Calu3 (cell line): ENCODE data around the gene SPATS2L. TPM values are rescaled to one million over a fixed set of nuclear protein-coding genes. Genes with fewer than 3 reads are reported as not detected.

Source experiments
- BruUV-seq: library from RNA; stranded (reverse); fragments of 400-500 nt; replicated peaks from 2 replicates; lab custom pipeline; 2021; lab: Mats Ljungman, UMichigan
- CTCF ChIA-PET: fragments of 300-600 bp; sonication (Branson Sonifier 250); formaldehyde crosslinking; loops from one replicate; lab custom pipeline; 2022; ENCODE audit warnings: antibody characterized with exemption; lab: Charles Lee
- DNase-seq: peaks from one replicate; pipeline ENCODE4 v3.0.0; 2022
- H3K27ac Mint-ChIP-seq: one replicate; pipeline ENCODE4 v1.8.0; 2022; ENCODE audit warnings: mixed read lengths; ENCODE audit not compliant: unreplicated experiment
- H3K27me3 Mint-ChIP-seq: one replicate; pipeline ENCODE4 v1.8.0; 2022; ENCODE audit warnings: mixed read lengths; ENCODE audit not compliant: unreplicated experiment
- H3K36me3 Mint-ChIP-seq: one replicate; pipeline ENCODE4 v1.8.0; 2022; ENCODE audit warnings: mild to moderate bottlenecking, moderate library complexity, mixed read lengths; ENCODE audit not compliant: insufficient read depth, unreplicated experiment
- H3K4me1 Mint-ChIP-seq: one replicate; pipeline ENCODE4 v1.8.0; 2022; ENCODE audit warnings: mild to moderate bottlenecking, low read depth, mixed read lengths; ENCODE audit not compliant: unreplicated experiment
- H3K4me3 Mint-ChIP-seq: one replicate; pipeline ENCODE4 v1.8.0; 2022; ENCODE audit warnings: mild to moderate bottlenecking, low read depth, moderate library complexity, mixed read lengths; ENCODE audit not compliant: unreplicated experiment
- H3K9me3 Mint-ChIP-seq: one replicate; pipeline ENCODE4 v1.8.0; 2022; ENCODE audit warnings: low read depth, mixed read lengths; ENCODE audit not compliant: unreplicated experiment
- intact Hi-C: fragments of 100-400 bp; cut with micrococcal nuclease; formaldehyde crosslinking; loops from one replicate; pipeline ENCODE4 v1.10.0; 2022; ENCODE audit not compliant: unreplicated experiment
- total RNA-seq: library from RNA; stranded (reverse); gene quantifications from 2 replicates; pipeline ENCODE4 v1.2.3, GENCODE V29; 2022
- TF ChIP-seq, protein P1 (sequence below): fragments of 200-600 bp; IDR thresholded peaks from one replicate; pipeline ENCODE4 v1.8.0; 2022; ENCODE audit warnings: antibody characterized with exemption; ENCODE audit not compliant: unreplicated experiment

SPATS2L gene
- total RNA-seq, 1 experiment from 2014 or later, result 378 TPM

DNA sequence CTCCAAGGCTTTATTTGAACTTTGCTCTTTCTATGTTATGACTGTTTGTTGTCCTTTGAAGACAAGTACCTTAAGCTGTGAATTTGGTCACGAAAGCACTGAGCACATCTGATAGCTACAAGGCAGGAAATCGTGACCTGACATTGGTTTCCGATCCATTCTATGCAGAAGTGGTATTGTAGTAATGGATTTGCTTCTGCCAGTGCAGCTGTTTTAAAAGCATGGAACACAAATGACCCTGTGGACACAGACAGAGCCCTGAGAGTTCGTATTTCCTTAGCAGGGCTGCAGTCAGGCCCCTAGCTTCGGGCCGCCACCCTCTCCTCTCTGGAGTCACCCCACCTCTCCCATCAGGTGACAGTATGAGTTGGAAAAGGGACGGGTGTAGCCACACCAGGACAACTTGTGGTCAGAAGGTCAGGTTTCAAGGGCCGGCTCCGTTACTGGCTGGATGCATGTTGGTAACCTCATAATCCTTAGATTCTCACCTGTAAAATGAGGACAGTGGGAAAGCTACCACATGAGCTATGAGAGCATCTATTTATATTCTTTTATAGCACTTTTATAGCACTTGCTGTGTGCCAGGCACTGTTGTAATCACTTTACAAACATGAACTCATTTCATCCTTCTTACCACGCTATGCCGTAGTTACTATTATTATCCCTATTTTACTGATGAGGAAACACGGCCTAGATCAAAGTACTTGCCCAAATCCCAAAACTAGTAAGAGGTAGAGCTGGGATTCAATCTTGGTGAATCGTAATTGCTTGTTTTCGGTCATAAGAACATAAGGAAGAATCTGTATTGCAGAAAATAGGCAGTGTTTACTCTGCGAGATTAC is 70.2 kb downstream of the SPATS2L start:
- TF ChIP-seq, protein P1, sequence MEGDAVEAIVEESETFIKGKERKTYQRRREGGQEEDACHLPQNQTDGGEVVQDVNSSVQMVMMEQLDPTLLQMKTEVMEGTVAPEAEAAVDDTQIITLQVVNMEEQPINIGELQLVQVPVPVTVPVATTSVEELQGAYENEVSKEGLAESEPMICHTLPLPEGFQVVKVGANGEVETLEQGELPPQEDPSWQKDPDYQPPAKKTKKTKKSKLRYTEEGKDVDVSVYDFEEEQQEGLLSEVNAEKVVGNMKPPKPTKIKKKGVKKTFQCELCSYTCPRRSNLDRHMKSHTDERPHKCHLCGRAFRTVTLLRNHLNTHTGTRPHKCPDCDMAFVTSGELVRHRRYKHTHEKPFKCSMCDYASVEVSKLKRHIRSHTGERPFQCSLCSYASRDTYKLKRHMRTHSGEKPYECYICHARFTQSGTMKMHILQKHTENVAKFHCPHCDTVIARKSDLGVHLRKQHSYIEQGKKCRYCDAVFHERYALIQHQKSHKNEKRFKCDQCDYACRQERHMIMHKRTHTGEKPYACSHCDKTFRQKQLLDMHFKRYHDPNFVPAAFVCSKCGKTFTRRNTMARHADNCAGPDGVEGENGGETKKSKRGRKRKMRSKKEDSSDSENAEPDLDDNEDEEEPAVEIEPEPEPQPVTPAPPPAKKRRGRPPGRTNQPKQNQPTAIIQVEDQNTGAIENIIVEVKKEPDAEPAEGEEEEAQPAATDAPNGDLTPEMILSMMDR, result no peak
- intact Hi-C loops, result loop anchor here (2.0 to 5.0 kb wide), 3 partner anchors 24 to 56 kb away; no protein-coding TSS in a partner anchor
- Mint-ChIP-seq H3K27ac (peak overlapping the region; percentile 93), H3K4me3 (peak overlapping the region; percentile 79), H3K4me1 (peaks cover 88% of the 10 kb centered on the region), H3K9me3 (no peaks in the 10 kb centered on the region), H3K27me3 (no peaks in the 10 kb centered on the region), H3K36me3 (peaks cover 47% of the 10 kb centered on the region)
- no peak for DNase-seq
- CTCF ChIA-PET, result interaction anchor here (0.6 to 1.2 kb wide), 5 partner anchors 9 to 108 kb away, joined by 3 read pairs; no protein-coding TSS in a partner anchor
- BruUV-seq, result no TSS peak

DNA sequence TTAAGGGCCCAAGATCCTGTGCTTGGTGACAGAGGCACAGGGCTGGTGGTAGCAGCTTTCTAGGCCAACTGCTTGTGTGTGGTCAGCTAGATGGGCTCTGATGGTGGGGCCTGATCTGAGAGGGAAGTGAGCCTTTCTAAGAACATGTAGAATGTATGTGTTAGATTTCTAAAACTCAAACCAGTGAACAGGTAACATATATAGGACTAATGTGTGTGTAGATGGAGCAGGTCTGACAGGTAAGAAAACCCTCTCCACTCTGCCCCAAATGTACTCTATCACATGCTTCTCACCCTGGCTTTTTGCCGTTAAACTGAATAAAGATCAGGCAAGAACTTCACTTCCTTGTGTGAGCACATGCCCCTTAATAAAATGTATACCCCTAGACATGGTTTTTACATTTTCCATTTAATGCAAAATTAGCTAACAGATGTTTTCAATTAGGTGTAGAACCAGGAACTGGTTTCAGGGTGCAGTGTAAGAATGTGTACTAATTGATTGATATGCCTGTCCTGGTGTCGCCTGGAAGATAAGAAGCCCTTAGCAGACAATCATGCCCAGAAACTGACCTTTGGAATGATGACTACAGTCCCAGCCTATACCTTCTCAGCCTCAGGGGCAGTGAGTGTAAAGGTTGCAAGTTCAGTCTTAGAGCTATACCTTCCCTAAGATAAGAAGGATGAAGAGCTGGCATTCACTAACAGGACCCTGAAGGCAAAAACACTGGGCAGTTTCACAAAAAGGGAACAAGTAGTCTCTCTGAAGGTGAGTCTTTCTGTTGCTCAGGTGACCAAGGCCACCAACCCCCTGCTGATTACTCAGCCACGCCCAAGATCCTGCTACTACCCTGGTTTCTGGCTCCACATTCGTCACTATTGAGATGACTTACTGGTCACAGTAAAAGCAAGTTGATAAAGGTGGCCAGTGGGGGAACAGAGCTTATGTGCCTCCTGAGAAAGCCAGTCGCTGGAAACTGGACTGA is 71.2 kb downstream of the SPATS2L start:
- no peaks in the 10 kb centered on the region for H3K27me3 Mint-ChIP-seq
- TSS peak; percentile 24 for BruUV-seq
- peak overlapping the region; percentile 93 for H3K27ac Mint-ChIP-seq
- peaks cover 53% of the 10 kb centered on the region for H3K36me3 Mint-ChIP-seq
- peak overlapping the region; percentile 79 for H3K4me3 Mint-ChIP-seq
- intact Hi-C loops, result loop anchor here (2.0 to 5.0 kb wide), 5 partner anchors 25 to 69 kb away; no protein-coding TSS in a partner anchor
- peak; percentile 78 for DNase-seq
- CTCF ChIA-PET, result interaction anchor here (0.6 to 1.2 kb wide), 6 partner anchors 10 to 107 kb away, joined by 3 to 4 read pairs (median 3); no protein-coding TSS in a partner anchor
- TF ChIP-seq, protein P1, result no peak
- peaks cover 91% of the 10 kb centered on the region for H3K4me1 Mint-ChIP-seq
- H3K9me3 Mint-ChIP-seq, result no peaks in the 10 kb centered on the region

DNA sequence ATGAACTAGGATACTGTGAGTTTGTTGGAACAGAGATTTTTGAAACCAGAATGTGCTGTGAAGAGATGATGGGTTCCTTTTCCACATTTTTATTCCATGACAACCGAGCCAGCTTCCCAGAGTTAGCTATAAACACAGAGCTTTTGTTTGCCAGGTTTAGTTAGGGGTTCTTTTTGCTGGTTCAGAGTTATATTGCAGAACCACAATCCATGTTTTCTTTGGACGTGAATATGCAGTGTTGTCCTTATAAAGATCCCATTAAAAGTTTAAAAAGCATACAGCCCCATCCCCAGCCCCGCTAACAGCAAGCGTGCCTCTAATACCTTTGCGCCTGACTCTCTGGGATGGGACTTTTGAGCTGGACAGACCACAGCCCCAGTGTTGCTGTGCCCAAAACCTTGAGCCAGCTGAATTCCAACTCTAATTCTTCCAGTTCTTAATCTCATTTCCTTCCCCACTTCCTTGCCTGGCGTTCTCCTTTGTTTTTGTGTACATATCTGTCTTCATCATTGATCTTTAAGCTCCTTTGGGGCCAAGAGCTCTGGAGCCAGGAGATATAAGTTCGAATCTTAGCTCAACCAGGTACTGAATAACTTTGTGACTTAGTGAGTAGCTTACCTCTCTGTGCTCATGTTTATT is 72.3 kb downstream of the SPATS2L start:
- Mint-ChIP-seq H3K36me3 (peaks cover 60% of the 10 kb centered on the region), H3K9me3 (no peaks in the 10 kb centered on the region), H3K4me3 (peak overlapping the region; percentile 79), H3K27ac (peak overlapping the region; percentile 93), H3K4me1 (peaks cover 94% of the 10 kb centered on the region), H3K27me3 (no peaks in the 10 kb centered on the region)
- DNase-seq, result no peak
- TSS peak; percentile 69 for BruUV-seq
- intact Hi-C loops, result loop anchor here (2.0 to 5.0 kb wide), 3 partner anchors 30 to 70 kb away; no protein-coding TSS in a partner anchor
- CTCF ChIA-PET, result interaction anchor here (0.5 kb wide), 1 partner anchor 28 kb away, joined by 3 read pairs; no protein-coding TSS in a partner anchor
- TF ChIP-seq, protein P1, result no peak
